GM18861 (cell line): ENCODE measurements around the gene E4F1.
"Not testable (repeated sequence)": the region's sequence is repeated elsewhere in the genome, so short reads cannot be mapped to it uniquely, and the experiment has no call there.

Experiments
- ATAC-seq: cut with Tn5 transposase; IDR thresholded peaks from one replicate; pipeline ENCODE4 v1.9.1; 2021; ENCODE audit not compliant: unreplicated experiment

E4F1 gene

DNA sequence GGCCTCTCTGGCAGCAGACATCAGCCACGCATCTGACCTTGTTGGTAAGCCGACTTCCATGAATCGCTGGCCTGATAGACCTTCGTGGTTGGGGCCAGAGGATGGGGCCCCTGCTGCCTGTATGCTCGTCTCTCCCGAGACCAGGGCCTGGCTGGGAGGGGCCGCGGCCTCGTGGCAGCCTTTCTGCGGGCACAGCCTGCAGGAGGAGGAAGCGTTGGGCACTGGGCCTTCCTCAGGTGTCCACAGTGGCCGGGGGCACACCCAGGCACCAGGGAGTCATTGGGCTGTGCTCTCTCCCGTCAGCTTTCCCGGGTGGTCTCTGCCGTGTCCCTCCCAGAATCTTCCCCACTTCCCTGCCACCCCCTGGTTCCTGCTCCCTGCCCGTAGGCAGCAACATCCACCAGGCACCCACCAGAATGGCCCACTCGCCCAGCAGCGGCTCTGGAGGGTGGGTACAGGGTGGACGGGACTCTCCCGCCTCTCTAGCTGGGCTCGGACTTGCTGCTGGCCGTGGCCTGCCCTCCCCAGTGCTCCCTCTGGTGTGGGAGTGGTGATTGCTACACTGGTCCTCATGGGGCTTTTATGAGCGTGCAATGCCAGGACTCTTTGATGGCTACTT, 6.3 kb downstream of the E4F1 start:
- no peak for ATAC-seq

DNA sequence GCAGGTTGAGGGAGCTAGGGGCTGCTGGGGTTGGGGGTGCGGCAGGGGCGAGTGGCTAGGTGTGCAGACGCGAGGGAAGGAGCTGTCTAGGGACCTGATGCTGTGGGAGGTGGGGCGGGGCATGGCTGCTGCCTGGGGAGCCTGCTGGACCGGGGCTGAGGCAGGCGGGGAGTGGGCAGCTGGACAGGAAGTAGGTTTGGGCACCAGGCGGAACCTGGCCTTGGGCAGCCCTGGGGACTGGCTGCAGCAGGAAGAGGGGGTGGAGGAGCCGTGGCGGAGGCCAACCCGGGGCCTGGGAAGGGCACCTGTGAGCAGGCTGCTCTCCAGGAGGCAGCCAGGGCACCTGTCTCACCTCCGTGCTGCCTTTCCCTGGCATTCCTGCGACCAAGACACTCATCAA, 7.0 kb downstream of the E4F1 start:
- ATAC-seq: no peak

DNA sequence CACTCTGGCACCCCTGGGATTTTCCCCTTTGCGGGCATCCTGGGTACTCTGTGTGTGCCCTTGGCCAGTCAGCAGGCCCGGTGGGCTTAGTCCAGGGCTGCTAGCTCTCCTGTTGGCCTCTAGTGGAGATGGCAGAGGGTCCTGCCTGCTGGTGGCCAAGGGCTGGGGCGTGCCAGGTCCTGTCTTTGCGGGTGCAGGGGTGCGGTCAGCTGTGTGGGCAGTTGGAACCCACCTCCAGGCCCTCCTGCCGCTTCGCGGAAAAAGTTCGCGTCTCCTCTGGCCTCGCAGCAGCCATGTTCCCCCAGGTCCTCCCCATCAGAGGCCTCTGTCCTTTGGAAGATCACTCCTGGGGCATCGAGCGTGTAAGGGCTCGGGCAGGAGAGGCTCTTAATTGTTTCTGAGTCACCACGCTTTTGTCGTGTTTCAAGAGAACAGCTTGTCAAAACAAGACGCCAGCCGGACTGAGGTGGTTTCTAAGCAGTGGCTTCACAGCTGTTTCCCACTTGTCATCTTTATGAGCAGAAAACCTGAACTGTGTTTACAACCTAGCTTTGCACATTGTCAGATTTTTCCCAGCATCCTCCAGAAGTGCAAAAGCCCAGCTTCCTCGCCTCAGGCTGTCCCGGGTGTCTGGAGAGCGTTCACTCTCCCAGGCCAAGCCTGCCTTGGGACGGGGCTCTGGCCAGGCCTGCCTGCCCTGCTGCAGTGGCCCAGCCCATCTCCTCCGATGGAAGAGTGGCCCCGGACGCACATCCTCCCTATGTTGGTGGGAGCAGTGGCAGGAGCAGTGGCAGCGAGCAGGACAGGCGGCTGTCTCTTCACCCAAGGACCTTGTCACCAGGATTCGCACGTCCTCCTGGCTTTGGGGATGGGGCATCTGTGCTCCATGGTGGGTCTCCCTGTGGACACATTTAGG, 7.9 kb downstream of the E4F1 start:
- no peak for ATAC-seq

DNA sequence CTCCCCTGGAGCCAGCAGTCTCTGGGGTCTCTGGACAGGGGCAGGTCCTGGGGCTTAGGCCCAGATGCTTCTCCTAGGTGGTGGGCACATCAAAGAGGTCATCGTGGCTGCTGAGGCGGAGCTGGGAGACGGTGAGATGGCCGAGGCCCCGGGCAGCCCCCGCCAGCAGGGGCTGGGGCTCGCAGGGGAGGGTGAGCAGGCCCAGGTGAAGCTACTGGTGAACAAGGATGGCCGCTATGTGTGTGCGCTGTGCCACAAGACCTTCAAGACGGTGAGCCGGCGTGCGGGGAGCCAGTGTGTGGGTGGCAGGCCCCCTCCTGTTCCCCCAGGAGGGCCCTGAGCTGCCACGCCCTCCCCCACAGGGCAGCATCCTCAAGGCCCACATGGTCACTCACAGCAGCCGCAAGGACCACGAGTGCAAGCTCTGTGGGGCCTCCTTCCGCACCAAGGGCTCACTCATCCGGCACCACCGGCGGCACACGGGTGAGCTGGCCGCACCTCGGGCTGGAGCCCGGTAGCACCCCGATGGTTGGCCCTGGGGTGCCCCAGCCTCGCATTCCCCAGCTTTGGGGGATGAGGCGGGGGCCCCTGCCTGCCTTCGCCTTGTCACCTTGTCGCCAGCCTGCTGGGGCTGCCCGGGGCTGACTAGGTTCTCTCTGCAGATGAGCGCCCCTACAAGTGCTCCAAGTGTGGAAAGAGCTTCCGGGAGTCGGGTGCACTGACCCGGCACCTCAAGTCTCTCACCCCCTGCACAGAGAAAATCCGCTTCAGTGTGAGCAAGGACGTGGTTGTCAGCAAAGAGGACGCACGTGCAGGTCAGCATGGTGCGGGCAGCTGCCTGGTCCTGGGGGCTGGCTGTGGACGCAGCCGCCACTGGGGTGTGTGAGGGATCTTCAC, 9.0 kb downstream of the E4F1 start:
- no peak for ATAC-seq

DNA sequence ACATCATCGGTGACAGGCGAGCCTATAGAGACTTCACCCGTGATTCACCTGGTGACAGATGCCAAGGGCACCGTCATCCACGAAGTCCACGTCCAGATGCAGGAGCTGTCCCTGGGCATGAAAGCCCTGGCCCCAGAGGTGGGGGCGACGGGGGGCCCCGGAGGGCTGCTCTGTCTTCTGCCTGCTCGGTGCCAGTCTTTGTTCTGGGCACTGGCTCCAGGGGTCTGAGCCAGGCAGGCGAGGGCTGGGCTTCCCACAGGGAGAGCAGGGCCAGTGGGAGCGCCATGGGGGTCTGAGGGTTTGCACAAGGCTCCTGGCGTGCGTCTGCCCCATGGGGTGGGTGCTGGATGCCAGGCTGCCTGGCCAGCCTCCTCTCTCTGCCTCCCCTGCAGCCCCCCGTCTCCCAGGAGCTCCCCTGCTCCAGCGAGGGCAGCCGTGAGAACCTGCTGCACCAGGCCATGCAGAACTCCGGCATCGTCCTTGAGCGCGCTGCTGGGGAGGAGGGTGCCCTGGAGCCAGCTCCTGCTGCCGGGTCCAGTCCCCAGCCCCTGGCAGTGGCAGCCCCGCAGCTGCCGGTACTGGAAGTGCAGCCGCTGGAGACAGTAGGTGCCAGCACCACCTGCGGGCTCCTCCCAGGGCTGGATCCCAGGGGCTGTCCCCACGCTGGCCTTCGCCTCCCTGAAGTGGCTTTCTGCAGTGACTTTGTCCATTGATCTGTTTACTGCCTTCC, 9.8 kb downstream of the E4F1 start:
- no peak for ATAC-seq

DNA sequence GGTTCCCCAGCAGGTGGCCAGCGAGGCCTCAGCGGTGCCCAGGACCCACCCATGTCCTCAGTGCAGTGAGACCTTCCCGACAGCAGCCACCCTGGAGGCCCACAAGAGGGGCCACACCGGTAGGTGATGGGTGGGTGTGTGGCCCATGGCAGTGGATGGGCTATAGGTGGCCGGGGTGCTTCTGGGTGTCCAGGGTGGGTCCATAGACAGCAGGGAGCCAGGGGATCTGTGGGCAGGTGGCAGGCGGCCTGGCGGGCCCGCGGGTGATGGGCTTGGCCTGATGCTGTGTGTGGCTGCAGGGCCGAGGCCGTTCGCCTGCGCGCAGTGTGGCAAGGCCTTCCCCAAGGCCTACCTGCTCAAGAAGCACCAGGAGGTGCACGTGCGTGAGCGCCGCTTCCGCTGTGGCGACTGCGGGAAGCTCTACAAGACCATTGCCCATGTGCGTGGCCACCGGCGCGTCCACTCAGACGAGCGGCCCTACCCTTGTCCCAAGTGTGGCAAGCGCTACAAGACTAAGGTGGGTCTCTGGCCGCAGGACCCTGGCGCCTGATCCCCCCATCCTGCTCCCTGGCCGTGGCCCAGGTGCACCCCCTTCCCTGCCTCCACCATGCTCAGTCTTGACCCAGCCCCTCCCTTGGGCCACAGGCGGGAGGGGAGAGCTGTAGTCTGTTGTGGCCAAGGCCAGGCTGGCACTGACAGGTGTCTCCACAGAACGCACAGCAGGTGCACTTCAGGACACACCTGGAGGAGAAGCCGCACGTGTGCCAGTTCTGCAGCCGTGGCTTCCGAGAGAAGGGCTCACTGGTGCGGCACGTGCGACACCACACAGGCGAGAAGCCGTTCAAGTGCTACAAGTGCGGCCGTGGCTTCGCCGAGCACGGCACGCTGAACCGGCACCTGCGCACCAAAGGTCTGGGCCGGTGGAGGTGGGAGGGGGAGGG, 10.8 kb downstream of the E4F1 start:
- ATAC-seq: no peak

DNA sequence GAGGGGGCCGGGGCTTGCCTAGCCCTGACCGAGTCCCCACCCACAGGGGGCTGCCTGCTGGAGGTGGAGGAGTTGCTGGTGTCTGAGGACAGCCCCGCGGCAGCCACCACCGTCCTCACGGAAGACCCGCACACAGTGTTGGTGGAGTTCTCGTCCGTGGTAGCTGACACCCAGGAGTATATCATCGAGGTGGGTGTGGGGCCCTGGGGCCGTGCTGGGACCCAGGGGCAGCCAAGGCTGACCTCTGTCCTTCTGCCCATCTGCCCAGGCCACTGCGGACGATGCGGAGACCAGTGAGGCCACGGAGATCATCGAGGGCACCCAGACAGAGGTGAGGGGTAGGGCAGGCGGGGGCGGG, 11.4 kb downstream of the E4F1 start:
- no peak for ATAC-seq

DNA sequence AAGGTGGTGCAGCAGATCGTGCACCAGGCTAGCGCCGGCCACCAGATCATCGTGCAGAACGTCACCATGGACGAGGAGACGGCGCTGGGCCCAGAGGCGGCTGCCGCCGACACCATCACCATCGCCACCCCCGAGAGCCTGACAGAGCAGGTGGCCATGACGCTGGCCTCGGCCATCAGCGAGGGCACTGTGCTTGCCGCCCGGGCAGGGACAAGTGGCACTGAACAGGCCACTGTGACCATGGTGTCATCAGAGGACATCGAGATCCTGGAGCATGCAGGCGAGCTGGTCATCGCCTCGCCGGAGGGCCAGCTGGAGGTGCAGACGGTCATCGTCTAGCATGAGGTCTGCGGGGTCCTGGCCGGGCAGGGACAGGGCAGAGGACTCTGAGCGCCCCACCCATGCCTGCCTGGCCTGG, 11.9 kb downstream of the E4F1 start:
- no peak for ATAC-seq

DNA sequence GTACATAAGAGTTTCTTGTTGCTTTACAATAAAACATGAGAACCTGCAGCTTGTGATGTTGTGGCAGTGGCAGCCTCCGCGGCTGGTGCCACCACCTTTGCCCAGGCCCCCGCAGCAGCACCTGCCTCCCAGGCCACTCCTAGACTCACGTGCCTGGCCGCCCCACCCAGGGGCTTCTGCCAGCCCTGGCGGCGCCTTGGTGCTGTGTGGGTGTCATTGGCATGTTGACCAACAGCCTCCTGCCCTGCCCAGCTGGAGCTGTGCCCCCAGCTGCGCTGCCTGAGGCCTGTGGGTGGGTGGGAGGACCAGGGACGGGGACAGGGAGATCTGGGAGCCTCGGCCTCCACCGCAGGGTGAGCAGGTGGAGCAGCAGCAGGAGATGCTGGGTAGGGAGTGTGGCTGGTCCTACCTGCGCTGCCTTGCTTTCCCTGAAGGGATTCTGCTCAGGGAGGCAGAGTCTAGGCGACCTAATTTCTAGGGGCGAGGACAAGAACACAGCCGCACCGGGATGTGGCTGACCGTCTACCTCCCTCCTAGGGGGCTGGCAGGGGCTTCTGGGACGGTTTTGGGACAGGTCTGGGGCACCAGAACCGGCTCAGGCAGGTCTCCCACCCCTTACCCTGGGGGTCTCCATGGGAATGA, 12.4 kb downstream of the E4F1 start:
- no peak for ATAC-seq

DNA sequence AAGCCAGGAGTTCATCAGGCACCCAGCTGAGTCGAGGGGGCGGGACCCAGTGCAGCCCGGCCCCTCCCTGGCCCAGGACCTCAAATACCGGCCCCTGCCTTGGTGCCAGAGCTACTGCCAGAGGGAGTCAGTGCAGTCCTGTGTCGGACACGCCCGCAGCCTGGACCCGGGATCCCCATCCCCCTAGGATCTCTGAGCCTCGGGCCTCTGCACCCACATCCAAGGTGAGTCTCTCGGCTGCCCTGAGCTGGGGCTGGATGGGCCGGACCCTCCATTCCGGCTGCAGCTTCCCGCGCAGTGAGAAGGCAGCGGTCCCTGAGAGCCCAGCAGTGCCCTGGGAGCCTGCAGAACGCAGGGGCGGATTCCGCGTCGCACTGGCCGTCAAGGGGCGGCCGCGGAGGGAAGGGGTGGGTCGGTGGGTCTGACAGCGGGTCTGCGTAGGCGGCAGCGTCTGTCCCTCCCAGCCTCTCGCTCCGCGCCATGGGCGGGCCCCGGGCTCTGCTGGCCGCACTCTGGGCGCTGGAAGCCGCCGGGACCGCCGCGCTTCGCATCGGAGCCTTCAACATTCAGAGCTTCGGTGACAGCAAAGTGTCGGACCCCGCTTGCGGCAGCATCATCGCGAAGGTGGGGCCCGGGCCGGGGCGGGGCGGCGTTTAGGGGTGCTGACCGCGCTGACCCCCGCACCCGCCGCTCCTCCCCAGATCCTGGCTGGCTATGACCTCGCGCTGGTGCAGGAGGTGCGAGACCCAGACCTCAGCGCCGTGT, 13.1 kb downstream of the E4F1 start, which contains the start of gene DNASE1L2:
Gene DNASE1L2, plus strand, starts transcription at position 108 of the 765 bp plus-strand sequence. Its CDS starts 373 bp downstream, at position 481.
- ATAC-seq: no peak

DNA sequence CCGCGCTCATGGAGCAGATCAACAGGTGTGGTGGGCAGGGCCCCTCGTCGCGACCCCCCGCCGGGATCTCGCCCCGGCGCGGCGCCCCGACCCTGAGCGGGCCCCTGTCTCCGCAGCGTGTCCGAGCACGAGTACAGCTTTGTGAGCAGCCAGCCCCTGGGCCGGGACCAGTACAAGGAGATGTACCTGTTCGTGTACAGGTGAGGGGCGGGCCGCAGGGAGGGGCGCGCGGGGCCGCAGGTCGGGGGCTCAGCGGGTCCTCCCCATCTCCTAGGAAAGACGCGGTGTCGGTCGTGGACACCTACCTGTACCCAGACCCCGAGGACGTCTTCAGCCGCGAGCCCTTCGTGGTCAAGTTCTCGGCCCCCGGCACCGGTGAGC, 13.7 kb downstream of the E4F1 start:
- ATAC-seq: no peak

DNA sequence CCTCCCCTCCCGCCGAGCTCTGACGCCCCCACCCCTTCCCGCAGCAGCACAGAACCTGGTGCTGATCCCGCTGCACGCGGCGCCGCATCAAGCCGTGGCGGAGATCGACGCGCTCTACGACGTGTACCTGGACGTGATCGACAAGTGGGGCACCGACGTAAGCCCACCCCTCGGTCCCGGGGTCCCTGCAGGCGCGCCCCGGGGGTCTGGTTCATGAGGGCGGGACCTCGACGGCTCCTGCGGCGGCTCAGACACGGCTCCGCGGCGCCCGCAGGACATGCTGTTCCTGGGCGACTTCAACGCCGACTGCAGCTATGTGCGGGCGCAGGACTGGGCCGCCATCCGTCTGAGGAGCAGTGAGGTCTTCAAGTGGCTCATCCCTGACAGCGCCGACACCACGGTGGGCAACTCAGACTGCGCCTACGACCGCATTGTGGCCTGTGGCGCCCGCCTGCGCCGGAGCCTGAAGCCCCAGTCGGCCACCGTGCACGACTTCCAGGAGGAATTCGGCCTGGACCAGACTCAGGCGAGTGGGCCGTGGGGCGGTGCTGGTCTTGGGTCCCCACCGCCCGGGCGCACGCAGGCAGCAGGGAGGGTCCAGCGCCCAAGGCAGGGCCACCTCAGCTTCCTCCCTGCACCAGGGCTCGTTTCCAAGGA, 14.2 kb downstream of the E4F1 start:
- ATAC-seq: no peak

DNA sequence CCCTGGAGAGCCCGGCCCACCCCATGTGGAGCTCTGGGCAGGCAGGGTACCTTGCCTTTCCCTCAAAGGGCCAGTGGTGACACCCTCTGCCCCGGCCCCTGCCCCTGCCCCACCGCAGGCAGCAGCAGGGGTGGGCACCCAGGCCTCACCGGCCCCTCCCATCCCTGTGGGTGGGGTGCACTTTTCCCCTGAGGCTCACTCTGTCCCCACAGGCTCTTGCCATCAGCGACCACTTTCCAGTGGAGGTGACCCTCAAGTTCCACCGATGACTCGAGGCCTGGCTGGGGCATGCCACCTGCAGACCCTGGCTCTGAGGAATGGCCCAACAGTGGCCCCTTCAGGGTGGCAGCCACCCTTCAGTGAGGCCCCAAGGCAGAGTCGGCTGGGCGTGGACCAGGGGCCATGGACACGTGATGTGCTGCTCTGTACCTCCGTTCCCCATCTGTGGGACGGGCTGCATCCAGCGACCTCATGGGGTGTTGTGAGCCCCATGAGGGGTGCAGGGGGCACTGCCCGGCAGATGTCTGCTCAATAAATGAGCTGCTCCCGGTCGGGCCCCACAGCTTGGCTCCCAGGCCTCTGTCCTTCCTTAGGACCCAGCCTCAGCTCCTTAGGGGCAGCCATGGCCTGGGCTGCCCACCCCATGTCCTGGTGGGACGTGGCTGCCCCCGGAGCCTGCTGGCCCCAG, 14.9 kb downstream of the E4F1 start:
- no peak for ATAC-seq

DNA sequence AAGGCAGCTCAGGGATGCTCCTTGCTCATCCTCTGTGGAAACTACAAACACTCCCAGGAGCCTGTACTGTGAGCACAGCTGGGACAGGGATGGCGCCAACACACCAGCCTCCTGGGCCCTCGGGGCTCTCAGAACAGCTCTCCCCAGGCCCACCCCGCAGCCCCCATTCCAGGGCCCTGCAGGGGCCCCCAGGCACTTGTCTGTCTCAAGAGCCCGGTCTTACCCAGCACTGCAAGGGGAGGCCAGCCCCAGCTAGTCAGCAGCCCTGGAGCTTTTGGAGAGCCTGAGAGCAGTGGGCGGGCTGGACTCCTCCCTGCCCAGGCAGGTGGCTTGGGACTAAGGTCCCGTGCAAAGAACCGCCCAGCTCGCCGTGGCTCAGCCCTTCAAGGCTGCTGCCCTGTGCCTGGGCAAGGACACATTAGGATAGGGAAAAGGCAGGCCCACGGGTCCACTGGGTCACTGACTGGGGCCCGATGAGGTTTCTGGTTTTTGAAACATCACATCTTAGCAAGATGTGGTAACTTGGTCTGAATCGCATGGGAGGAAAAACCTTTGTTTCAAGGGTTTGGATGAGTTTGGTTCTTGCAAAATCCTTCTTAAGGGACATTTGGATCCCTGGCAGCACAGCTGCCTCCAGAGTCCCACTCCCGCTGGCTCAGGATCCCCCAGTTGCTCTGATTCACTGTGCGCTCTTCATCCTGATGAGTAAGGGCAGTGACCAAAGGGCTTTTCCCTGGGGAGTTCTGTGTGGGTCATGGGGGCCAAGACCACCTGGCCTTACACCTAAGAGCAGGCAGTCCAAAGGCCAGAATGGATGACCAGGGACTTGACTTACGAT, 15.7 kb downstream of the E4F1 start:
- ATAC-seq: no peak

DNA sequence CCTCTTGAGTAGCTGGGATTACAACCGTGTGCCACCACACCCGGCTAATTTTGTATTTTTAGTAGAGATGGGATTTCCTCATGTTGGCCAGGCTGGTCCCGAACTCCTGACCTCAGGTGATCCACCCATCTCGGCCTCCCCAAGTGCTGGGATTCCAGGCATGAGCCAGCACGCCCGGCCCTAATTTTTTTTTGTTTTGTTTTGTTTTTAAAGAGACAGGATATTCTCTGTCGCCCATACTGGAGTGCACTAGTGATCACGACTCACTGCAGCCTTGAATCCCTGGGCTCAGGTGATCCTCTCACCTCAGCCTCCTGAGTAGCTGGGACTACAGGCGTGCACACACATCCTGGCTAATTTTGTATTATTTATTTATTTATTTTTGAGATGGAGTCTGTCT, 16.9 kb downstream of the E4F1 start:
- ATAC-seq: not testable (repeated sequence)

DNA sequence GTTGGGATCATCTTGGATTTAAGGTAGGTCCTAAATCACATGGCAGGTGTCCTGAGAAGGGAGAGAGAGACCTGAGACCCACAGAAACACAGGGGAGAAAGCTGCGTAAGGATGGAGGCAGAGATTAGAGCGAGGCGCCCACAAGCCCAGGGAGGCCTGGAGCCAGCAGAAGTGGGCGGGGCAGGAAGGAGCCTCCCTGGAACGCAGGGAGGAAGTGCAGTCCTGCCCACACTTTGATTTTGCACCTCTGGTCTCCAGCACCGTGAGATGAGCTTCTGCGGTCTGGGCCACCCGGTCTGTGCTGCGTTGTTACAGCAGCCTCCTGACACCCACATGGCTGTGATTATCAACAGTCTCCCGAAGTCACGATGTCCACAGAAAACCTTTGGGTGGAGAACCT, 19.2 kb downstream of the E4F1 start:
- no peak for ATAC-seq
